Kasumi-1 (cell line): ENCODE measurements around the gene ZNF521.

Experiments used
- DNase-seq, 2 experiments: peaks; one replicate each; lab custom pipeline; 2025; lab: John Stamatoyannopoulos, UW

The ZNF521 gene

DNA sequence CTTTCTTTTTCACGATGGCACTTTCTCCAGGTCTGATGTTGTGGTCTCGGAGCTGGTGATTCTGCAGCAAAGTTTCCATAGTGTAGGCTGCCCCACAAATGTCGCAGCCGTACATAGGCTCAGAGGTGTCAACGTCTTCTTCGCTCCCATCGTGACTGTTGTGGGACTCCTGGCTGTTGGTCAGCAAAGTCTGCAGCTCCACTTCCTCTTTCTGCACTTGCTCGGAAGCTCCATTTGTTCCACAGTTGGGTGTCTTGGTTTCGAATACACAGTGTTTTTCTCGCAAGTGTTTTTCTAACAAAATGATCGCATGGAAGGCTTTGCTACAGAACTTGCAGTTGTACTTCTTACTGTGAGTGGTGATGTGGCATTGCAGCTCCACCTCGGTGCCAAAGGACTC, 126.8 kb downstream of the ZNF521 start:
- DNase-seq: peak; percentile 47 to 56

GRCh38 chr18:25223899-25224886, 127.8 kb downstream of the ZNF521 start:
- DNase-seq: no peak

DNA sequence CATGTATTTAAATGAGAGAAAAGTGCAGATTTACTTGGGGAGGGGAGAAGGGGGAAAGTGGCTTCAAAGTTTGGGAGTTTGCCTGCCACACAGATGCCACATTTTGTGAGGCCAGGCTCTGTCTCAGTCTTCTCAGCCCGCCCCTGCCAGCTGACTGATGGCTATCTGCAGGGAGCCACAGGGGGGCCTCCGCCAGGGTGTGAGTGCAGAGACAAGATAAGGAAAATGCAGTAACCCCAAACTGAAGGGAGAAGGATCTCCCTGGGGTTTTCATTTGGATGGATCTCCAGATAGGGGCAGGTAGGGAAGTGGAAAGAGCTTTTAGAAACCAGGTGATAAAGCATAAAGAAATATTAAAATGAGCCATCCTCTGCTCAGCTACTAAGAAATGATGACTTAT, 128.8 kb downstream of the ZNF521 start:
- DNase-seq: no peak

- no peak for DNase-seq
Measured at GRCh38 chr18:25222648-25223047, 129.3 kb downstream of the ZNF521 start.

GRCh38 chr18:25210622-25211021, 141.3 kb downstream of the ZNF521 start:
- no peak for DNase-seq

DNA sequence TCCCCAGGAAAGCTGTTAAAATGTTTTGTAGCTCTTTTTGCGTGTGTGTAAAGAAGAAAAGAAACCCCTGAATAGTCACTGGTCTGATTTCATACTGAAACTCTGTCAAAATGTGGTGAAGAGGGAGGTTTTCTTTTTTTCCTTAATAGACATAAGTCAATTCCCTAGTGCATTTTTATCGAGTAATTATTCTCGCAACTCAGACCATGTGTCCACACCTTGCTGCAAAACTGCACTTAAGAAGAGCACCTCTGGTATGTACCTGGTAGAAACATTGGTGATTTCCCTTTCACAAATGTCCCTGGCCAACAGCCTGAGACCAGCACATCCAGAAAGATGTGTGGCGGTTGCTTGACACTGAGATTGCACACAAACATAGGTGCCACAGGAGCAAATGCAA, 159.9 kb downstream of the ZNF521 start:
- DNase-seq: no peak

- no peak for DNase-seq
Measured at GRCh38 chr18:25190472-25190871, 161.5 kb downstream of the ZNF521 start.

DNA sequence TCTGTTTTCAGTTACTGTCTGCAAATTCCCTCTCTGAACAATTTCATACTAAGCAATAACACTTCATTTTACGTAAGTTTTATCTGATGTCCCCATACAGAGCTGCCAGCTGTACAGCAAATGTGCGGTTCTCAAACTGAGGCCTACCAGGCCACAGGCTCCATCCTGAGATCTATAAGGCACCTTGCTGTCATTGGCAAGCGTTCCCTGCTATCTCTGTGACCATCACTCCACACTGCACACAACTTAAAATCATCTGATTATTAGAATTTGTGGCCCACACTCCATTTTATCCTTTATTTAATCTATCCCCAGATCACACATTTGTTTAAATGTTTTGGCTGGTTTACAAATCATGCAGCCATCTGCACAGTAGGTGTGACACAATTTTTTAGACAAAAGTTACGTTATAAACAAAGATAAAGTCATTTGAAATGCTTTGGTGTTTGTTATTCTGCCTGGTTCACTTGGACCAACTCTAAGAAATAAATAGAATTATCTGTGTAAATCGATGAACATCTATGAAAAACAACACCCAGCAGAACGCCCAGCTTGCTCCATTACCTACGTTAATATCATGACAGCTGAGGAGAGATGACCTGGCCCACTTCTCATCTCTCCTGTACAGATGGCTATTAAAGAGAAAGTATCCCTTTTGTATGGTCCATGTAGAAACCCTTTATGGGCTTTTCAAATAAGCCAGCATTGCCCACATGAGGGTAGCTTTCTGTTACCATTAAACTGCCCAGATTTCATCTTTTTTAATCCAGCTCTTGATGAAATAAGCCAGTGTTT, 162.4 kb downstream of the ZNF521 start:
- no peak for DNase-seq

- DNase-seq: no peak
Measured at GRCh38 chr18:25187521-25188192, 164.3 kb downstream of the ZNF521 start.

GRCh38 chr18:25186871-25187270, 165.1 kb downstream of the ZNF521 start:
- DNase-seq: no peak

DNA sequence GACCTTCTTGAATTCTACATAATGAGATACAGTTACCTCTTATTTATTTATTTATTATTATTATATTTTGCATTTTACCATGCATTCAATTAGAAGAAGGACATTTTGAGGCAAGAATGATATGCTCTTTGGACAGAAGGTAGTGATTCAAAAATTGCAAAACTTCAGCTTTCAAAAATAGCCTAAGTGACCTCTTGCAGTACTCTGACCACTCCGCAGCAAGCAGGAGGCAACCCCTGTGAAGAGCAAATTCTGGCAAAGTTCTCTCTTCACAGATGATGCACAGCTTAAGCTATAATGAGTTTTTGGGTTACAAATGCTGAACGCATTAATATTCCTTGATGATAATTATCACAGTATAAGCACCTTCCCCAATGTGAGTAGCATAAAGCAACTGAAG, 170.0 kb downstream of the ZNF521 start:
- DNase-seq: no peak

- DNase-seq: no peak
Measured at GRCh38 chr18:25181581-25181980, 170.4 kb downstream of the ZNF521 start.

- no peak for DNase-seq
Measured at GRCh38 chr18:25180973-25181548, 170.9 kb downstream of the ZNF521 start.

GRCh38 chr18:25177631-25178030, 174.3 kb downstream of the ZNF521 start:
- DNase-seq: no peak

GRCh38 chr18:25176518-25177042, 175.4 kb downstream of the ZNF521 start:
- no peak for DNase-seq

DNA sequence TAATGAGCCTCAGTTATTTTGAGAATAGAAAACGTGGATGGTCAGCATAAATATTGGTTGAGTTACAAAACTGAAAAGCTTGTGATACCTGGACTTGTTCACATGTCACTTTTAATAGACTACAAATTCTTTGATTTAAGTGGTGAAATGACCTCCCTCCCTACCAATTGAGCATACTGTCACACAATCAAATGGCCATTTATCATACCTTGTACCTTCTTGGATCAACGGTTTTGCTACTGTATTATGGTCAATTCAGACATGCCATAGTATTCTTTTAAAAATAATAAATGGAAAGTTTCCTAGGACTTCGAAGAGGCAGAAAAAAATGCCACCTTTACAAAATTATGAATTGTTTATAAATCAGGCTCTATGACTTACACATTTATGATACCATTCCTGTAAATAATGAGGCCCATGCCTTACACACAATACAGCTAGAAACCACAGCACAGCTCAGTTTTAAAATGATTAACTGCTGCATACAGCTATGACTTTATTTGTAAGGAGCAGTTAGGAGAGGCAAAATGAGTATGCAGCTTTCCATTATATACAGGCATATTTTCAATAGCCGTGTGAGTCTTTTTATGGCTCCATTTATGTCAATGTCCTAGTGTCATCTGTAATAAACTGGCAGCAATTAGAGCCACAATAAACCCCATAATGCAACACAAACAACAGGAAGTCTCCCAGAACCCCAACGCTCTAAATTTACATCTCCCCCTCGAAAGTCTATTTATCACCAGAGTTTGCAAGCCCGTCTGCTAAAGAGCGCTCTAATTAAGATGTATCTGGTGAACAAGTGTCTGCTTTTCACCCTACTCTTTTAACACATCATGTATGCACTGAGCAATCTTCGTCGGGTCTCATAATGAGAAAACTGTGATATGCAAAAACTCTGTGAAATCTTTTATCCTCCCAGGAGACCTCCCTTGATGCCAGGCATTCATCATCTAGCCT, 176.1 kb downstream of the ZNF521 start:
- no peak for DNase-seq

- DNase-seq: no peak
Measured at GRCh38 chr18:25174324-25174723, 177.6 kb downstream of the ZNF521 start.

GRCh38 chr18:25171334-25171733, 180.6 kb downstream of the ZNF521 start:
- no peak for DNase-seq

DNA sequence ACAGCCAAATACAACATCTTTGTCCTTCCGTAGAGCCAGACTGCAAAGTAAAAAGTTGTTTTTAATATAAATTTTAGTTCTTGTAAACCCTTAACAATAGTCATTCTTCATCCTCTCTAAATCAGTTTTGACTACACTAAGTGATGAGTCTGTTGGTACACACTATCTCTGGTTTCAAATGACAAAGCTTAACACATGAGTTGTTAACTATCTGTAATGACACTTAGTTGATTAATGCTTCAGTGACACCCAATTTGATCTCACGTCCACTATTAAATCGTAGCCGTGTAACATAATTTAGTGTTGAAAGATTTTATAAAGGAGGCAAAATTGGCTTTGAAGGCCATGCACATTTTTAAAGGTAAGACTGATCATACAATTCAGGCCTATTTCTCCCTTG, 181.6 kb downstream of the ZNF521 start:
- DNase-seq: no peak

- no peak for DNase-seq
Measured at GRCh38 chr18:25169701-25170100, 182.3 kb downstream of the ZNF521 start.
